HG02763 (cell line): ENCODE measurements around the gene CDHR3.
"Not testable (repeated sequence)": the region's sequence is repeated elsewhere in the genome, so short reads cannot be mapped to it uniquely, and the experiment has no call there.

Experiments
- ATAC-seq: cut with Tn5 transposase; IDR thresholded peaks from one replicate; pipeline ENCODE4 v1.9.1; 2021; ENCODE audit warnings: mild to moderate bottlenecking, moderate library complexity; ENCODE audit not compliant: unreplicated experiment

The CDHR3 gene

DNA sequence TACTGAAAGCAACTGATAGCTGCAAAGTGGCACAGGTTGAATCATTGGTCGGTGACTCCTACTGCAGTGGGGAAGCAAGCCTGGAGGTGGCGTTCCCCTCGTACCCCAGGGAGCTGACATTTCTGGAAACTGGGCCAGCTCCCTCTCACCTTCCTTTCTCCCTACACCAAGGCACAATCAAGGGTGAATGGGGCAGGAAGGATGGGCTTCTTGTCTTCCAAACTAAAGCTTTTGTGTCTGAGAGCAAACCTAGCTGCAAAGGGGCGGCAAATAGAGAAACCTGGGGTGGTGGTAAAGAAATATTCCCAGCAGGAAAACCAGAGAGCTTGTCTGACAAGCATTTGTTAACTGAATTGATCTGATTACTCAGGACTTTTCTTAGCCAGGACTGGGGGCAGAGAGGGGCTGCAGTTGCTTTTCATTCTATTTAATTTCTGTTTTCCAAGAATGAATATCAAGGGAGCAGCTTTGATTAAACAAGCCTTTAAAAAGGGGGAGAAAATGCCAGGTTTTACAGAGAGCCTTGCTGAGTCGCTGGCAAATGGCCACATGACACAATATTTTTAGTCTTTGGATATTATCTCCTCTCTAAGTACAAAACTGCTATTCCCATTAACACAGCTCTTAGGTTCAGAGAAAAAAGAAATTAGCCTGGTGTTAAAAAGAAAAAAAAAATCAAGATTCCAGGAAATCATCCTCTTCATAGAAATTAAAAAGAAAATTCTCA lies 27.8 kb downstream of the CDHR3 start:
- no peak for ATAC-seq

DNA sequence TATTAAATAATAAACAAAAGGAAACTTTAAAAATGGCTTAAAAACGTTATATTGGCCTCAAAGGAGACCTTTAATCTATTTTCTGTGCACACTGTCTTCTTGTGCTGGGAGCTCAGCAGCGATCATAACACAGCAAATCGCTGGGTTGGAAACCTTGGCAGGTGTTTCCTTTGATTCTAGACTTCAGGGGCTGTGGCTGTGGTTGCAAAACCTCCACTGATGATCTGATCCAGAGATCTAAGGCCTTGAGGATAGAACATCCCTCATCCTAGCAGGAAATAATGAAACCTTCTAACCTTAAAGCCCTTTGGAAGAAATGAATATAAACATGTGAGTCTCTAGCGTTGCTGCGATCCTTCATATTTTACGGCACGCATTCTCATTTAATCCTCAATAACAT lies 29.8 kb downstream of the CDHR3 start:
- ATAC-seq = no peak

DNA sequence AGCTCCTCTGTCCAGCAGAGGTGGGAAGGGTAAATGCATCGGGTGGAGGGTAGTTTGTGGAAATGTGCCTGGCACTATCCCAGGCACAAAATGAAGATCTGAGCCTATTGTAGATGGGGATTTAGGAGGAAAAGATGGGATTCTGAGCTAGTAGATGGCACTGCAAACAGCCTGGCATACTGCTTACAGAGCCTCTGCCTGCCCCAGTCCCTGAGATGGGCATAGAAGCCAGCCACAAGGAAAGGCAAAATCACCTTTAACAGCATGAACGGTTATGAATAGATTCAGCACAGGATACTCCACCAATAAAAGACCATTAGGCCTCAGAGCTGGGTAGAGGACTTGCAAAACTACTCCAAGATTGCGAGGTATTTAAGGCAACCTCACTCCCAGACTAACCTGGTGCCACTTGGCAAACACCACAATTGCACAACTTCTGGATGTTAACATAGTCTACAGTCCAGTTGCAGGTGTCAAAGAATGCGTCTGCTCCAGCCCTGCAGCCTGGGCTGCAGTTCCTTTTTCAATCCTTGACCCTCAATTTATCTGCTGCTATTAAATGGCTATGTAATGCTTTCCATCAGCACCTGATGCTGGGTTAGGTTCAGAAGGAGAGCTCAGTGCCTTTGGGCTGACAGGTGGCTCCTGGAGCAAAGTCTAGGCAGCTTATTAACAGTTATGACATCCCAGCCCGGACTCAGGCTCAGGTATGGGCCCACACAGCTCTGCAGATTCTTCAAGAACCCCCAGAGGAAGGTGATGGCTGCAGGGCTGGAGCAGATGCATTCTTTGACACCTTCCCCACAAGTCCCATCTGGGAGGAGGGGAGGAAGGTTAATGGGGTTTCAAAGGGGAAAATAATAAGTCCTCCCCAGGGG lies 34.0 kb downstream of the CDHR3 start:
- no peak for ATAC-seq

DNA sequence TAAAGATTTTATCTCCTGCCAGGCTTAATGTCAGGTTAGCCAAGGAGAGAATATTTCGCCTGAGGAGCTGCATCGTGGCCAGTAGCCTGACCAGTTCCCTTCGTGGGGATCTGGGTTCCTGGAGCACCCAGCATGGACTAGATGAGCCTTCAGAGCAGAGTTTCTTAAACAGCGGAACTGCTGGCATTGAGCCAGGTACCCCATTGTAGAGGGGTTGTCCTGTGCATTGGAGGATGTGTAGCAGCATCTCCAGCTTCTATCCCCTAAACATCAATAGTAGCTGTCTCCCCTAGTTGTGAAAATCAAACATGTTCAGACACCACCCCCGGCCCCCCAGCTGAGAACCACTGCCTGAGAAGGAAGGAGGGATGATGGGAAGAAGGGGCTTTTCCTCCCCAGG lies 36.2 kb downstream of the CDHR3 start:
- no peak for ATAC-seq

DNA sequence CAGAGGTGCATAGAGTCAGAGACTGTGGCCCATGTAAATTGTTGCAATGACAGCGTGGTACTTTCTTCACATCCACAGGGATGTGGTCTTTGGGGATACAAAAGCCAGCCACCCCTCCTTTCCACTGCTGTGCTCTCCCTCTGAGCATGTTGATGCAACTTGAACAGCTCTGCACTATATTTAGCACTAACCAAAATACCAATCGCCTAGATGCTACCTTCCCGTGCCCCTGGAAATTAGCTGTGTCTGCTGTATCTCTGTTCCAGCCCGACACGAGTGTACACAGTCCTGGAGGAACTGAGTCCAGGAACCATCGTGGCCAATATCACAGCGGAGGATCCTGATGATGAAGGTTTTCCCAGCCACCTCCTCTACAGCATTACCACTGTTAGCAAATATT lies 38.1 kb downstream of the CDHR3 start:
- ATAC-seq = no peak

DNA sequence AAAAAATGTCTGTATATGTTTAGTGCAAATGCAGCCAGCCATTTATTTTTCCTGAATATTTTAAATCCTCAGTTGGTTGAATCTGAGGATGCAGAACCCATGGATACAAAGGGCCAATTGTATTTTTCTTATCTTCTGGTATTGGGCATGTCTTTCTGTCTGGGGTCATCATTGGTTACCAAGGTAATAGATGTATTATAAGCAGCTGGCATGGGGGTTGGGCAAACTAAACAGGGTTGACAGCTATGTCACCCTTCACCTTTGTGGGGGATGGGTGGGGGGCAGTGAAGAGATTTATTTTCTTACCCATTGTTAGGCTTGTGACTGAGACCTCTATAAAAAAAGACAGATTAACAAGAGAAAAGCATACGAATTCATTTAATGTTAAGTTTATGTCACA lies 38.8 kb downstream of the CDHR3 start:
- no peak for ATAC-seq

DNA sequence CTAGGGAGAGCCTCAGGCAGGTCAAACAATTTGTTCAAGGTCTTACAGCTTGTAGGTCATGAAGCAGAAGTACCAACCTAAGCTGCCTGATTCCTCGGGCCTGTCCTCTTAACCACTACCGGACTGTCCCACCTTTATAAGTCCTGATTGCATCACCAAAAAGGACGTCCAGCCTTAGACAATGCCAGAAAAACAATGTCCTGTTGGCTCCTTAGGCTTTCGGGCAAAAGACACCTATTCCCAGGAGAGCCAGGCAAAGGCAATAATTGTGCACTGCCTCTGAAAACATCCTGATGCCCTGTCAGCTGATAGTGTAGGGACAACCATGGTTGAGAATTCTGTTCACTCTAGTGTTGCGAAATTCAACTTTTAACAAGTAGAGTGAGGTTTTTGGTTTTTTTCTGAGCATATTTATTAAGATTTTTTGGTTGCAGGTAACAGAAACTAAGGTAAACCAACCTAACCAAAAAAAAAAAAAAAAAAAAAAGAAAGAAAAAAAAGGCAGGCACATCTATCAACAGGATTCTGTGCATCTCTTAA lies 40.5 kb downstream of the CDHR3 start:
- ATAC-seq = no peak

DNA sequence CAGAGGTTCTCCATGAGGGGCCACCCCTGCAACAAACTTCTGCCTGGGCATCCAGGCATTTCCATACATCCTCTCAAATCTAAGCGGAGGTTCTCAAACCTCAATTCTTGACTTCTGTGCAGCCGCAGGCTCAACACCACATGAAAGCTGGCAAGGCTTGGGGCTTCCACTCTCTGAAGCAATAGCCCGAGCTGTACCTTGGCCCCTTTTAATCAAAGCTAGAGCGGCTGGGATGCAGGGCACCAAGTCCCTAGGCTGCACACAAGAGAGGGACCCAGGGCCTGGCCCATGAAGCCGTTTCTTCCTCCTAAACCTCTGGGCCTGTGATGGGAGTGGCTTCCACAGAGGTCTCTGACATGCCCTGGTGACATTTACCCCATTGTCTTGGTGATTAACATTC lies 43.8 kb downstream of the CDHR3 start:
- ATAC-seq = no peak

DNA sequence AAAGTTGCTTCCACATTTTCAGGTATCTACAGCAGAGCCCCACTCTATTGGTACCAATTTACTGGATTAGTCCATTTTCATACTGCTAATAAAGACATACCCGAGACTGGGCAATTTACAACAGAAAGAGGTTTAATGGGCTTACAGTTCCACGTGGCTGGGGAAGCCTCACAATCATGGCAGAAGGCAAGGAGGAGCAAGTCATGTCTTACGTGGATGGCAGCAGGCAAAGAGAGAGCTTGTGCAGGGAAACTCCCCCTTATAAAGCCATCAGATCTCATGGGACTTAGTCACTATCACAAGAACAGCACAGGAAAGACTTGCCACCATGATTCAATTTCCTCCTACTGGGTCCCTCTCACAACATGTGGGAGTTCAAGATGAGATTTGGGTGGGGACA lies 44.7 kb downstream of the CDHR3 start:
- not testable (repeated sequence) for ATAC-seq

DNA sequence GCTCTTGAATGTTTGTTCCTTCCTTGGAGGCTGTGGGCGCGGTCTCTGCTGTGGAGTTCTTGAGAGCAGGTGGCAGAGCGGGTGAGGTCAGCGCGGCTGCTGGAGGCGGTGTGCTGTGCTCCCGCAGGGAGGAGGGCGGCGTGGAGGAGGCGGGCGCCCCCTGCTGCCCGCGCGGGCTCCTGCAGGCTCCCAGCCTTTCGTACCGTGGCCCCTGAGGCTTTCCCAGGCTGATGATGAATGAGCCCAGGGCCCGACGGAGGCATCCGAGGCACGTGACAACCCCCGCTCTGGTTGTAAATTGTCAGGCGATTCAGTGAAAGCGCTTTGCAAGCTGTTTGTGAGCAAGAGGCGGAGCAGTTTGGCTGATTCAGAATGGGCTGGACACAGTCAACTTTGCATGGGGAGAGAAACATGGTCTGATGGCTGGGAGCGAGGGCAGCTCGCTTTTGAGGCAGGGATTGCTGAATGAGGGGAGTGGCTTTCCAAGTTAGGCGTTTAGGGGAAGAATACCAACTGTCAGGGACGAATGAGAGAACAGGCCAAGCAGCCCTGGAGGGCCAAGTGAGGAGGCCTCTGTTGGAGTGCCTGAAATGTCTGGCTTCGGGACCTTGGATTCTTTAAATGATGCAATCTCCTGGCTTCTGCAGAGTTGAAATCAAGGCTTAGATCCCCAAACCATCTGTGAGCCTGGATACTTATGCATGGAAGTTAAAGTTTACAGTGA lies 46.6 kb downstream of the CDHR3 start:
- peak; percentile 84 for ATAC-seq

DNA sequence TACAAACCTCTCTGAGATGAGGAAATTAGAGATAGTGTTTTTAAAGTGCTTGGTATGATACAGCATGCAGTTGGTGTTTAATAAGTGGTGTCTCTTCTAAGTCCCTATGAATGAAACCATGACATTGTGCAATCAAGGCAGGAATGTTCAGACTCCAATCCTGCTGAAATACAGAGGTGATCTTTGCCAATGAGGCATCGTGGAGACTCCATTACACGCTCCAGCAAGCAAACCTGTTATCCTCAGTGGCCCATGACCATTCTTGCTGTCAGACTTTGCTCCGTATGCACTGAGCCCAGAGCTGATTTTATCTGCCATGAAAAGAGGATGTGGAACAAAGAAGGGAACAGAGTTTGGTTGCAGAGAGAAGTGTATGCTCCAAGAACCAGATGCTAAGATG lies 47.3 kb downstream of the CDHR3 start:
- ATAC-seq = no peak

DNA sequence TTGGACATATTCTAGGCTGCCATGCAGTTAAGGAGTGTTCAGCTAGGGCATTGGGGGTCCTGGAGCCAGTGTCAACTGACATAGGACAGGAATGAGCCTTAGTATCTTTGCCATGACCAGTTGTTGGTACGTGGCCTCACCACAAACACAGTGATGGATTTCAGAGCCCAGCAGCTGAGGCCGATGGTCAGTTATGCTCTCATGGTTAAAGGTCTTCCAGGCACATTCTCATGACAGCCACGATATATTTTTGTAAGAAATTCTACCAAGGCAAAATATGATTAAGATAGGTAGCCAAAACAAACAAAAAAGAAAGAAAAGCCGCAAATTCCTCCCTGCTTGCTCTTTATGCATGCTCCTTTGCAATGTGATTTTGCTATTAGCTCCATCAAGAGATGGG lies 47.8 kb downstream of the CDHR3 start:
- no peak for ATAC-seq

DNA sequence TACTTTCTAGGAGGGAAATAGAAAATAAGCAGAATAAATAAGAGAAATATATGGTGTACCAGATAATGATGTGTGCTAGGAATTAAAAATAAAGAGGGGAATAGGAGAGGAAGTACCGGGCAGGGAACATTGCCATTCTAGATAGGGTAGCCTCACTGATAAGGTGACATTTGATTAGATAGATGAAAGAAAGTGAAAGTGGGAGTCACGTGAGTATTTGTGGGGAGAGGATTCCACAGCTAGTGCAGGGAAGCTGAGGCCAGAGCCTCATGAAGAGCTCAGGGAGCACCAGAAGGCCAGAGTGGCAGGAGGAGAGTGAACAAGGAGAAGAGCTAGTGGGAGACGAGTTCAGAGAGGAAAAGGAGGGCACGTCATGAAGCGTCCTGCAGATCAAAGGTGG lies 49.1 kb downstream of the CDHR3 start:
- ATAC-seq = no peak

DNA sequence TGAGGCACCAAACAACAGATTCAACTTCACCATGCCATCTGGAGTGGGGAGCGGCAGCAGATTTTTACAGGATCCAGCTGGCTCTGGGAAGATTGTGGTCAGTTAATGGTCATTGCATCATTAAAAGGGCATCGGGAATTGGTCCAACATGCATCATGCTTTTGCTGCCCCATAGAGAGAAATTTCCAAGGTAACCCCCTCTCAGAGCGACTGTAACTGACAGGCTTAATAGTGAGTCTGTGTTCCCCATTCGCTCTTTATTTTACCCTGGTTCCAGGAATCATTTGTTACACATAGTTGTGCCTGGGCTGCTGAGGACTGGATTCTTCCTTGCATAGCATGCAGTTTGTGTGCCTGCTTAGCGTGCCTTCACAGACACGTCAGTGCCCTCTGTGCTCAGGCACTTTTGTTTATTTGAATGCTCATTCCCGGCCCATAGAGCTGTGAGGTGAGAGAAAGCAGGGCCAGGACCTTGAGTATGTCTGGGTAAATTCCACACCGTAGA lies 49.9 kb downstream of the CDHR3 start:
- ATAC-seq = no peak

DNA sequence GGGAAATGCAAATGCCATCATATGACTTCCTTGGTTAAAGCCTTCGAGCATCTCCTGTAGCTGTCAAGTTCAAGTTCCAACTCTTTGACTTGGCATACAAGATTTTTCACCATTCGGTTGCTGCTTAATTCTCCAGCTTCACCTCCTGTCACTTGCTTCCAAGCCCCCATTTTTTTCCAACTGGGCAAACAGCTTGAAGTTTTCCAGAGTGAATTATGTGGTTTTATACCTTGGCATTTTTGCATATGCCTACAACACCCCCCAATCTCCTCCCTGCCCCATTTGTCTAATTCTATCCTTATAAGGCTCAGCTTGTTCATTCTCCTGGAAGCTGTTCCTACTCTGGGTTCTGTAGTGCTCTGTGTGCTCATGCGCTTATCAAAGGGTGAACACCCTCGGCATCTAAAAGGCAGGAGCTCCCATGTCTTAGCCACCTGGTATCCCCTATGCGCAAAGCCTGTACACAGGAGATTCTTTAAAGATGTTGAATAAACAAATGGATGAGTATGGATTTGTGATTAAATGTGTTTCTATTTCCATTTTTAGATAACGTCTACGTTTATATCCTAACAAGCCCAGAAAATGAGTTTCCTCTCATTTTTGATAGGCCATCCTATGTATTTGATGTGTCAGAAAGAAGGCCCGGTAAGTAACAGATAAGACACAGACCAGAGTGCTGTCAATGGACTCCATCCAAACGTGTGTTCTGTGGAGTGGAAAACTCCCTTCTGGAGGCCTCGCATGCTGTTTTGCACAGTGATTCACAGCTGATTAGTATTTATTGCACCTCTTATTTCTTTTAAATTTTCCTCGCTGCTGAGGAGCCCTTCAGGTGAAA lies 52.5 kb downstream of the CDHR3 start:
- ATAC-seq = no peak

DNA sequence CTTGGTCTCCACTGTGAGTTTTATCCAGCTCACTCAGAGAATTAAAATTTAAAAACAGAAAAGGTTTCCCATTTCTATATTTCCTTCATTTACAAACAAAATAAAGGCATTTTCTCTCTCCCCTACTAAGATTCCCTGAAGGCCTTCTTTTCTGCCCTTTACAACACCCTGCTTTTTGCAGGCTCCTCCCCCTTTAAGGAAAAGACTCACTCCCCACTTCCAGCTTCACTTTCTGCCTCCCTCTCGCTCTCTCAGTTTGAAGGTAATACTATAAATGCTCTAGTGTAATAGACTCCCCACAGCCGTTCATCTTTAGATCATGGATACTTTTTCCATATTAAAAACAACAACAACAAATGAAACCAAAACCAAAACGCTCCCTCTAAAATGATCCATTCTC lies 53.3 kb downstream of the CDHR3 start:
- ATAC-seq = no peak

DNA sequence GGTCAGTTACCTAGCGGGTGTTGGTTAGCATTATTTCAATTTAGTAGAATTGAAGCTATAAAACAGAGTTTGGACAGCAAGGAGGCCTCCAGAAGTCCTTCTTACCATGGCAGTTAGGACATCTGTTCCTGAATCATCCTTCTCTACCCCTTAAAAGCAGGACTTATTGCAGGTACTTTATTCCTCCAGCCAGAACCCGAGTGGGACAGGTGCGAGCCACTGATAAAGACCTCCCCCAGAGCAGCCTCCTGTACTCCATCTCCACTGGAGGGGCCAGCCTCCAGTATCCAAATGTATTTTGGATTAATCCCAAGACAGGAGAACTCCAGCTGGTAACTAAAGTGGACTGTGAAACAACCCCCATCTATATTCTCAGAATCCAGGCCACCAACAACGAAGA lies 54.6 kb downstream of the CDHR3 start:
- ATAC-seq = no peak

DNA sequence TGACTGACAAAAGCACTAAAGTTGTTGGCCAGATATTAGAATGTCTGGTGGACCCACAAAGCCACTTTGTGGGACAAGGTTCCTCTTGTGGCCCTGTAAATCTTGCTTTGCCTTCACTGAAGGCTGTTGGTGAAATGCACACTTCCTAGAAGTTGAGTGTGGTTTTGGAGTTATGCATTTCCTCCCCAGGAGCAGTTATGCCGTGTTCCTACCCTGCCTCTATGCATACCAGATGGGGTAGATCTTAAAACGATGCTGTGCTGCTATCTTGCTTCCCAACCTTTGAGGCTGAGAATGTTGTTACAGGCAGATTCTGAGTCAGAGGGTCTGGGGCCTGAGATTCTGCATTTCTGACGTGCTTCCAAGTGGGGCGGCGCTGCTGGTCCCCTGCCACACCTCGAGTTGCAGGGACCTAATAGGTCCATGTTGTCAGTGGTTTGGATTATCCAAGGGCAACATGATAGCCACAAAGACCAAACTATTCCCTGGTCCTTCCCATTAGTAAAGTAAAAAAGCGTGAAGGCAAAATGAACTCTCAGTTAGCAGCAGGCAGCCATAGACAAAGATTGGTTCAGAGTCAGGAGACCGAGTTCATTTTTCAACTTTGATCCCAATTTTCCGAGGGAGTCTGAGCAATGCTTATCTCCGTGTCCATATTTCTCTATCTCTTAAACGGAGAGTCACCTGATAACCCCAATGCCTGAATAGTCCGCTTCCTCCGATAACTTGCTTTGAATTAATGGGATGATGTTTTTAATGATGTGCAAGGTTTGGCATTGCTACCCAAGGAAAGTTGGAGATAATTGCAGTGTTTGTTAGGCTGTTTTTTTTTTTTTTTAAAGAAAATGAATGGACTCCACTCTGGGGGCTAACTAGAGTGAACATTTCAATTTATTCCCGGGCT lies 55.8 kb downstream of the CDHR3 start:
- no peak for ATAC-seq

DNA sequence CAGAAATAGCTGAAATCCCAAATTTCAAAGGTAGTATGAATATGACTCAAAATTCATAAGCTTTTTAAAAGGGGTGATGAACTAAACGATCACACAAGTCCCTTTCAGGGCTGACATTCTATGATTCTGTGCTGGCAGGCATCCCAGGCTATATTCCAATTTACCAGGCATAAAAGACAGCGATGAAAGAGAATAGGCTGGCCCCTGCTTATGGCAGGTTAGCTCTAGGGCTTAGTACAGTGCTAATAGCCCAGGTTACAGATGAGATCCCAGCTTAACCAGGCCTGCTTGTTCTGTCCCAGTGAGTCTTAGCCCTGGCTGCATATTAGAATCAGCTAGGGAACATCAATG lies 56.4 kb downstream of the CDHR3 start:
- no peak for ATAC-seq
